Uterus (tissue), 4 donors: ENCODE data around the gene SORL1. TPM values are rescaled to one million over a fixed set of nuclear protein-coding genes. Genes with fewer than 3 reads are reported as not detected.

ENCODE experiments used
- DNase-seq, 2 donors: peaks; one replicate each; pipeline ENCODE4 v3.0.0-alpha.2; 2019 to 2020
- H3K27ac ChIP-seq, 2 donors: fragments of 200-600 bp; sonication (generic); 1 replicate in 1 of 2; 2 replicates in 1 of 2; pipeline ENCODE4 v1.5.1; 2016 to 2018
- H3K27me3 ChIP-seq, 2 donors: fragments of 200-600 bp; sonication (generic); one replicate each; pipeline ENCODE4 v1.5.1; 2018 to 2019; ENCODE audit warnings: control low read depth in 1 of 2
- H3K36me3 ChIP-seq, 2 donors: fragments of 200-600 bp; sonication (generic); one replicate each; pipeline ENCODE4 v1.5.1; 2019; ENCODE audit warnings: control low read depth in 1 of 2
- H3K4me1 ChIP-seq, 2 donors: fragments of 200-600 bp; sonication (generic); one replicate each; pipeline ENCODE4 v1.5.1; 2018 to 2019; ENCODE audit warnings: control low read depth in 1 of 2
- H3K4me3 ChIP-seq, 2 donors: fragments of 200-600 bp; sonication (generic); 1 replicate in 1 of 2; 2 replicates in 1 of 2; pipeline ENCODE4 v1.5.1; 2018 to 2019; ENCODE audit warnings: mild to moderate bottlenecking in 1 of 2
- H3K9me3 ChIP-seq, 2 donors: fragments of 200-600 bp; sonication (generic); one replicate each; pipeline ENCODE4 v1.5.1; 2019; ENCODE audit warnings: control low read depth in 1 of 2
- CTCF ChIP-seq, 4 experiments: fragments of 200-600 bp in 2 of 4; fragments of 450-650 bp in 2 of 4; sonication (generic) in 2 of 4; IDR thresholded peaks; one replicate each; pipeline ENCODE4 v1.5.1; 2016 to 2019; ENCODE audit warnings: antibody characterized with exemption in 4 of 4, mild to moderate bottlenecking in 2 of 4, moderate library complexity in 1 of 4
- POLR2A ChIP-seq, 2 donors: fragments of 450-650 bp; IDR thresholded peaks; one replicate each; pipeline ENCODE4 v1.6.1; 2016; ENCODE audit warnings: antibody characterized with exemption in 2 of 2, mild to moderate bottlenecking in 1 of 2, moderate library complexity in 1 of 2
- intact Hi-C: fragments of 100-400 bp; cut with DNase I; formaldehyde crosslinking; loops from one replicate; pipeline ENCODE4 v1.15.1; 2023; ENCODE audit warnings: low total_unique reads
- total RNA-seq, 4 donors: library from RNA; depleted of rRNA in 3 of 4; stranded (reverse); fragments of >200 nt in 3 of 4; gene quantifications; one replicate each; pipeline versions ENCODE4 v1.1.0 to v1.2.4, GENCODE V29; 2014 to 2023
- donor health status: DM: yes; HTN: yes; CAD: no.

The SORL1 gene
- total RNA-seq, 4 donors from 2014 or later: 7.6 to 42.6 (median 17.2) TPM

- no peaks in the 10 kb centered on the region for H3K36me3 ChIP-seq
- DNase-seq: no peak
- H3K9me3 ChIP-seq: no peaks in the 10 kb centered on the region
- no peaks in the 10 kb centered on the region for H3K4me1 ChIP-seq
- no peak overlapping the region for H3K4me3 ChIP-seq
- H3K27ac ChIP-seq: no peak overlapping the region
- no peaks in the 10 kb centered on the region for H3K27me3 ChIP-seq
- intact Hi-C loops: no loop called here
- no peak for TF ChIP-seq POLR2A (IDR thresholded peaks at IDR 0.05)
- TF ChIP-seq CTCF (IDR thresholded peaks at IDR 0.05): no peak
Measured at GRCh38 chr11:121510438-121510837, 58.3 kb downstream of the SORL1 start.

- H3K36me3 ChIP-seq: no peaks in the 10 kb centered on the region
- H3K9me3 ChIP-seq: no peaks in the 10 kb centered on the region
- no peaks in the 10 kb centered on the region for H3K4me1 ChIP-seq
- intact Hi-C loops: no loop called here
- H3K27ac ChIP-seq: no peak overlapping the region
- no peak overlapping the region for H3K4me3 ChIP-seq
- TF ChIP-seq CTCF (IDR thresholded peaks at IDR 0.05): no peak
- TF ChIP-seq POLR2A (IDR thresholded peaks at IDR 0.05): no peak
- no peak for DNase-seq
- no peaks in the 10 kb centered on the region for H3K27me3 ChIP-seq
Measured at GRCh38 chr11:121512468-121513465, 60.7 kb downstream of the SORL1 start.

GRCh38 chr11:121513807-121514206, 61.7 kb downstream of the SORL1 start:
- Histone ChIP-seq H3K4me3 (no peak overlapping the region), H3K27me3 (no peaks in the 10 kb centered on the region), H3K27ac (no peak overlapping the region), H3K4me1 (no peaks in the 10 kb centered on the region), H3K9me3 (no peaks in the 10 kb centered on the region), H3K36me3 (no peaks in the 10 kb centered on the region)
- intact Hi-C loops: no loop called here
- no peak for DNase-seq
- TF ChIP-seq POLR2A (IDR thresholded peaks at IDR 0.05) (no peak), CTCF (IDR thresholded peaks at IDR 0.05) (no peak)

- intact Hi-C loops: no loop called here
- no peaks in the 10 kb centered on the region for H3K36me3 ChIP-seq
- H3K27me3 ChIP-seq: no peaks in the 10 kb centered on the region
Measured at GRCh38 chr11:121514432-121515334, 62.6 kb downstream of the SORL1 start.

More at GRCh38 chr11:121514432-121515334, 62.6 kb downstream of the SORL1 start:
- H3K4me3 ChIP-seq: no peak overlapping the region
- DNase-seq: no peak
- H3K9me3 ChIP-seq: no peaks in the 10 kb centered on the region
- no peaks in the 10 kb centered on the region for H3K4me1 ChIP-seq
- no peak overlapping the region for H3K27ac ChIP-seq
- TF ChIP-seq POLR2A (IDR thresholded peaks at IDR 0.05): no peak
- no peak for TF ChIP-seq CTCF (IDR thresholded peaks at IDR 0.05)
